Type B pancreatic cell (in vitro differentiated cells): ENCODE data around the gene BAIAP2. TPM values are rescaled to one million over a fixed set of nuclear protein-coding genes. Genes with fewer than 3 reads are reported as not detected.

Source experiments
- DNase-seq: peaks from one replicate; pipeline ENCODE4 v3.0.0; 2021; ENCODE audit warnings: mixed read lengths; ENCODE audit not compliant: unreplicated experiment; ENCODE audit errors: extremely low spot score
- H3K27ac Mint-ChIP-seq: 2 replicates; pipeline ENCODE4 v1.8.0; 2021; ENCODE audit warnings: mild to moderate bottlenecking, mixed read lengths
- H3K27me3 Mint-ChIP-seq: 2 replicates; pipeline ENCODE4 v1.8.0; 2021; ENCODE audit warnings: mixed read lengths
- H3K36me3 Mint-ChIP-seq: 2 replicates; pipeline ENCODE4 v1.8.0; 2021; ENCODE audit warnings: mixed read lengths
- H3K4me1 Mint-ChIP-seq: one replicate; pipeline ENCODE4 v1.8.0; 2021; ENCODE audit warnings: mixed read lengths; ENCODE audit not compliant: unreplicated experiment
- H3K4me3 Mint-ChIP-seq: 2 replicates; pipeline ENCODE4 v1.8.0; 2021; ENCODE audit warnings: mild to moderate bottlenecking, mixed read lengths
- H3K9me3 Mint-ChIP-seq: 2 replicates; pipeline ENCODE4 v1.8.0; 2021; ENCODE audit warnings: mixed read lengths
- total RNA-seq: library from RNA; stranded (reverse); gene quantifications from 2 replicates; pipeline ENCODE4 v1.2.1, GENCODE V29; 2021; ENCODE audit warnings: low replicate concordance
- TF ChIP-seq, protein P1 (sequence below): fragments of 200-600 bp; sonication (generic); conservative IDR thresholded peaks from 2 replicates; pipeline ENCODE4 v1.5.0; 2021; ENCODE audit warnings: antibody characterized with exemption, mild to moderate bottlenecking

The BAIAP2 gene
- total RNA-seq, 1 donor from 2014 or later = 62.7 TPM

DNA sequence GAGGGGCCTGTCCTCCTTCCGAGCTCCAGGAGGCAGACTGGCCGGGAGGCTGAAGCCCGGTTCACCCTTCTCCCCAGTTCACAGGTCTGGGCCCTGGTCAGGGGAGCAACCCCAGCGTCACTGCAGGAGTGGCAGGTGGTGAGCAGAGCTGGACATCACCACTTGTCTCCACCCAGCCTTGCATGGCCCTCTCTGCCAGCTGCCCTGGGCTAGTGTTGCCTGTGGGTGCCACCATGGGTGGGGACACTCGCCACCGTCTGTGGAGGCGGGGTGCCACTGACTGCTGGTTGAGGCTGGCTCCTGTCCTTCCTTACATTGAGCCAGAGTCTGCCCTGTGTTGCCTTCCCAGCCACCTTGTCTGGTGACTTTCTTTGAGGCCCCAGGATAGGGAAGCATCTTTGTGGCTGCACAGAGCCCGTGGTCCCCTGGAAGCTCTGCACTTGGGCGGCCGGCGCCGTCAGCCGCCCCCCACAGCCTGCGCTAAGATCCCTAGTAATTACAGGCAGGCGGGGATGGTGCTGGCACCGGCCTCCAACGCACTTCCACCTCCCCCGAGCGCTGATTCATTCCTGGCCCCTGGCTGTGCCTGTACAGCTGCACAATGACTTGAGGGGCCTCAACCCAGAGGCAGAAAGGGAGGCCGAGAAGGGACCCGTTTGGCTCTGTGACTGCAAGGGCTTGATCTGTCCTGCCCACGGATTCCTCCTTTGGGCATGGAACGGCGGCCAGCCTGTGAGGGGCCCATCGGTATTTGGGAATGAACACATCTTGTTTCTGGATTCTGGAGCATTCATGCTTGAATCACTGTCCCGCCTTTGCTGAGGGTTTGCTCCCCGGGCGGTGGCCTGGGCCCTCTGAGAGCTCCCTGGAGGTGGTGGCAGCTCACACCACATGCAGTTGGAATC is 5.2 kb downstream of the BAIAP2 start:
- no peaks in the 10 kb centered on the region for H3K27me3 Mint-ChIP-seq
- H3K4me3 Mint-ChIP-seq = peak overlapping the region; percentile 71
- TF ChIP-seq, protein P1, sequence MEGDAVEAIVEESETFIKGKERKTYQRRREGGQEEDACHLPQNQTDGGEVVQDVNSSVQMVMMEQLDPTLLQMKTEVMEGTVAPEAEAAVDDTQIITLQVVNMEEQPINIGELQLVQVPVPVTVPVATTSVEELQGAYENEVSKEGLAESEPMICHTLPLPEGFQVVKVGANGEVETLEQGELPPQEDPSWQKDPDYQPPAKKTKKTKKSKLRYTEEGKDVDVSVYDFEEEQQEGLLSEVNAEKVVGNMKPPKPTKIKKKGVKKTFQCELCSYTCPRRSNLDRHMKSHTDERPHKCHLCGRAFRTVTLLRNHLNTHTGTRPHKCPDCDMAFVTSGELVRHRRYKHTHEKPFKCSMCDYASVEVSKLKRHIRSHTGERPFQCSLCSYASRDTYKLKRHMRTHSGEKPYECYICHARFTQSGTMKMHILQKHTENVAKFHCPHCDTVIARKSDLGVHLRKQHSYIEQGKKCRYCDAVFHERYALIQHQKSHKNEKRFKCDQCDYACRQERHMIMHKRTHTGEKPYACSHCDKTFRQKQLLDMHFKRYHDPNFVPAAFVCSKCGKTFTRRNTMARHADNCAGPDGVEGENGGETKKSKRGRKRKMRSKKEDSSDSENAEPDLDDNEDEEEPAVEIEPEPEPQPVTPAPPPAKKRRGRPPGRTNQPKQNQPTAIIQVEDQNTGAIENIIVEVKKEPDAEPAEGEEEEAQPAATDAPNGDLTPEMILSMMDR = no peak
- peaks cover 3% of the 10 kb centered on the region for H3K36me3 Mint-ChIP-seq
- no peaks in the 10 kb centered on the region for H3K9me3 Mint-ChIP-seq
- H3K4me1 Mint-ChIP-seq = peaks cover 55% of the 10 kb centered on the region
- no peak for DNase-seq
- peak overlapping the region; percentile 94 for H3K27ac Mint-ChIP-seq

DNA sequence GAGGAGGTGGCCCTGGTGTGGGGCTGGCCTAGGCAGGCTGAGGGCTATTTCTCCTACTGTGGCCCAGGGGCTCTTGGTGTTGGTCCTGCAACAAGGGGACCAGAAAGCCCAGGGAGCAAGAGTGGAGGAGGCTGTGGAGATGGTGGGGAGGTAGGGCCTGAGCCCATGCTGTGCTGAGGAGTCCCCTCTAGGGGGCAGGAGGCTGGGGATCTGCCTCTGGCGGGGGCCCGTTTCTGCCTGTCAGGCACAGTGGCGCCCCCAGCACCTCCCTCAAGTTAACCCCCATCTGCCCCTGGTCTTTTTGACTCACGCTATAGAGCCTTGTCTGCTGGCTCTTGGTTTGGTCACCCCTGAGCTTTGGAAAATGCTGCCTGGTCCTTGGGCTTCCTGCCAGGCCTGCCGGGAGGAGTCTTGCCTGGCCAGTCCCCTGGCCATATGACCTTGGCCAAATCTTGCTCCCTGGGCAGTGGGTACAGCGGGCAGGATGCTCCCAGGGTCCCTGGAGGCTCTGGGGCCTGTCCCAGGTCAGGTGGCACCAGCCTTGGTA is 5.9 kb downstream of the BAIAP2 start:
- no peak for DNase-seq
- no peaks in the 10 kb centered on the region for H3K27me3 Mint-ChIP-seq
- TF ChIP-seq, protein P1 = peak; percentile 67
- H3K9me3 Mint-ChIP-seq = no peaks in the 10 kb centered on the region
- peak overlapping the region; percentile 71 for H3K4me3 Mint-ChIP-seq
- H3K4me1 Mint-ChIP-seq = peaks cover 52% of the 10 kb centered on the region
- peaks cover 3% of the 10 kb centered on the region for H3K36me3 Mint-ChIP-seq
- peak overlapping the region; percentile 94 for H3K27ac Mint-ChIP-seq

DNA sequence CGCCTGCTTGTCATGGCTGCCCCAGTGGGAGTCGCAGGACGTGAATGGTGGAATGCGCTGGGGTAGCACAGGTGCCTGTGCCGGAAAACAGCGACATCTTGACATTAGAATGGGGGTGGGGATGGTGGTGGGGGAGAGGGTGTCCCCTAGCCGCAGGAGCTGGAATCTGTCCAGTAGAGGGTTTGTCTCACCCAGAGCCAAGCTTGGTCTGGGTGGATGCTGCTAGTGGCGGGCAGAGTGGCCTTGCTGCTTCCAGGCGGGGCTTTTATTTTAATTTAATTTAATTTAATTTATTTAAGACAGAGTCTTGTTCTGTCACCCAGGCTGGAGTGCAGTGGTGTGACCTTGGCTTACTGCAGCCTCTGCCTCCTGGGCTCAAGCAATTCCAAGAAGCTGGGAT is 7.7 kb downstream of the BAIAP2 start:
- Mint-ChIP-seq H3K9me3 (no peaks in the 10 kb centered on the region), H3K4me1 (peaks cover 44% of the 10 kb centered on the region), H3K4me3 (peak overlapping the region; percentile 69), H3K27ac (peak overlapping the region; percentile 94), H3K27me3 (no peaks in the 10 kb centered on the region), H3K36me3 (no peaks in the 10 kb centered on the region)
- DNase-seq = no peak
- TF ChIP-seq, protein P1 = no peak

DNA sequence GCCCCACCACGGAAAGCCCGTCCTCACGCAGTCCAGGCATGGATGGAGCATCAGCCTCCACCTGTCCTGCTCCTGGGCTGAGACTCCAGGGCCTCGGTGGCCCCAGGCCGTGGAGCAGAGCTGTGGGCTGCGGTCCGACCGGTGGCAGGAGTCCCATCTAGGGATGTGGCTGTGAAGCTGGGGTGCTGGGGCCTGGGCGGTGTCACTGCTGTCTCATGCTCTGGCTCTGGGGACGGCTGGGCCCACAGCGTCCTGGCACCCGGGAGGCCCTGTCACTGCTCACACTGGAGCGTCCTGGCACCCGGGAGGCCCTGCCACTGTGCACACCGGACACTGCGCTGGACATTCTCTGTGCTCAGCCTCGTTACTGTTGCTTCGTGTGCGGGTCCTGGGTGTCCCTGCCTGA is 8.4 kb downstream of the BAIAP2 start:
- H3K4me1 Mint-ChIP-seq = peaks cover 39% of the 10 kb centered on the region
- TF ChIP-seq, protein P1 = no peak
- H3K36me3 Mint-ChIP-seq = no peaks in the 10 kb centered on the region
- peak overlapping the region; percentile 82 for H3K4me3 Mint-ChIP-seq
- H3K27me3 Mint-ChIP-seq = no peaks in the 10 kb centered on the region
- peak overlapping the region; percentile 96 for H3K27ac Mint-ChIP-seq
- no peaks in the 10 kb centered on the region for H3K9me3 Mint-ChIP-seq
- no peak for DNase-seq

DNA sequence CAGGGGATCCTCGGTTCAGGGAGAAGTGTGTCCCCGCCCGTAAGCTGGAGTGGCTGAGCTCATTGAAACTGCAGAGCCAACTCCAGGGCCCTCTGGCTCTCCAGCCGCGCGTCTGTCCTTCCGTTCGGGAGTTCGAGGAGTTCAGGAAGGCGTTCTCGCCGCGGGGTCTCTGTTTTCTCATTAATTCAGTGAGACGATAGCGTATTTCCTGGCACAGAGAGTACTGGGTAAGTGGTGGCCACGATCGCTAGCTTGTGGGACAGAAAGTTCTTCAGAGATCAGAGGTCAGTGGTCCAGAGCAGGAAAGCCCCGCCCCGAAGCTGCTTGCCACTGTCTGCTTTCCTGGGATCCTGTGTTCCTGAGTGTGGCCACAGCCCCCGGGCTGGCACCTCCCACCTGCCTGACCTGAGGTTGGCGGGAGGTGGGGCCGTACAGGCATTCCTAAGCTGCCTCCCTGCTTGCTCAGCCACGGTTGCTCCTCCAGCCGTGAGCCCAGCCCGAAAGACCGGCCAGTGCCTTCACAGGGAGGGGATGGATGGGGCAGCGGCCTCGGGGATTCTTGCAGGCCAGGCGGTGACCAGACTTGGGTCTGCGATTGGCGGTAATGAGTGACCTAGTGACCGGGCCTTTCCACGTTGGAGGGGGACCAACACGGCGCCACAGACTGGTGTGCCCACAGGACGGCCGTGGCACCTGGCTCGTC is 8.9 kb downstream of the BAIAP2 start:
- Mint-ChIP-seq H3K27ac (peak overlapping the region; percentile 96), H3K4me1 (peaks cover 38% of the 10 kb centered on the region), H3K9me3 (no peaks in the 10 kb centered on the region), H3K27me3 (no peaks in the 10 kb centered on the region), H3K36me3 (no peaks in the 10 kb centered on the region), H3K4me3 (peak overlapping the region; percentile 82)
- TF ChIP-seq, protein P1 = no peak
- no peak for DNase-seq
